ENCODE results near the gene BTG2.
A peak's percentile ranks its signal among the peaks of the same experiment; 100 is the strongest.

The BTG2 gene

GRCh38 chr1:203271018-203271743 is 34.1 kb upstream of the BTG2 start:
- Histone ChIP-seq H3K4me3 (ENCODE audit: low read depth, low read length) (no peak overlapping the region), H3K27ac (no peak overlapping the region), H3K36me3 (replicated peaks) (no peaks in the 10 kb centered on the region), H3K27me3 (replicated peaks) (no peaks in the 10 kb centered on the region)
- in situ Hi-C loops (cut with HindIII; ENCODE audit: low pct_ligation_motif_present, low sequenced_read_pairs) = no loop called here
- peak; percentile 66 for DNase-seq
- TF ChIP-seq, protein P1, sequence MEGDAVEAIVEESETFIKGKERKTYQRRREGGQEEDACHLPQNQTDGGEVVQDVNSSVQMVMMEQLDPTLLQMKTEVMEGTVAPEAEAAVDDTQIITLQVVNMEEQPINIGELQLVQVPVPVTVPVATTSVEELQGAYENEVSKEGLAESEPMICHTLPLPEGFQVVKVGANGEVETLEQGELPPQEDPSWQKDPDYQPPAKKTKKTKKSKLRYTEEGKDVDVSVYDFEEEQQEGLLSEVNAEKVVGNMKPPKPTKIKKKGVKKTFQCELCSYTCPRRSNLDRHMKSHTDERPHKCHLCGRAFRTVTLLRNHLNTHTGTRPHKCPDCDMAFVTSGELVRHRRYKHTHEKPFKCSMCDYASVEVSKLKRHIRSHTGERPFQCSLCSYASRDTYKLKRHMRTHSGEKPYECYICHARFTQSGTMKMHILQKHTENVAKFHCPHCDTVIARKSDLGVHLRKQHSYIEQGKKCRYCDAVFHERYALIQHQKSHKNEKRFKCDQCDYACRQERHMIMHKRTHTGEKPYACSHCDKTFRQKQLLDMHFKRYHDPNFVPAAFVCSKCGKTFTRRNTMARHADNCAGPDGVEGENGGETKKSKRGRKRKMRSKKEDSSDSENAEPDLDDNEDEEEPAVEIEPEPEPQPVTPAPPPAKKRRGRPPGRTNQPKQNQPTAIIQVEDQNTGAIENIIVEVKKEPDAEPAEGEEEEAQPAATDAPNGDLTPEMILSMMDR (IDR thresholded peaks at IDR 0.05; ENCODE audit: low read depth, low read length, missing control alignments) = no peak

GRCh38 chr1:203271962-203272632 is 33.2 kb upstream of the BTG2 start:
- DNase-seq = no peak
- TF ChIP-seq, protein P1 (IDR thresholded peaks at IDR 0.05; ENCODE audit: low read depth, low read length, missing control alignments) = no peak
- Histone ChIP-seq H3K27ac (no peak overlapping the region), H3K27me3 (replicated peaks) (no peaks in the 10 kb centered on the region), H3K4me3 (ENCODE audit: low read depth, low read length) (no peak overlapping the region), H3K36me3 (replicated peaks) (no peaks in the 10 kb centered on the region)
- in situ Hi-C loops (cut with HindIII; ENCODE audit: low pct_ligation_motif_present, low sequenced_read_pairs) = no loop called here

DNA sequence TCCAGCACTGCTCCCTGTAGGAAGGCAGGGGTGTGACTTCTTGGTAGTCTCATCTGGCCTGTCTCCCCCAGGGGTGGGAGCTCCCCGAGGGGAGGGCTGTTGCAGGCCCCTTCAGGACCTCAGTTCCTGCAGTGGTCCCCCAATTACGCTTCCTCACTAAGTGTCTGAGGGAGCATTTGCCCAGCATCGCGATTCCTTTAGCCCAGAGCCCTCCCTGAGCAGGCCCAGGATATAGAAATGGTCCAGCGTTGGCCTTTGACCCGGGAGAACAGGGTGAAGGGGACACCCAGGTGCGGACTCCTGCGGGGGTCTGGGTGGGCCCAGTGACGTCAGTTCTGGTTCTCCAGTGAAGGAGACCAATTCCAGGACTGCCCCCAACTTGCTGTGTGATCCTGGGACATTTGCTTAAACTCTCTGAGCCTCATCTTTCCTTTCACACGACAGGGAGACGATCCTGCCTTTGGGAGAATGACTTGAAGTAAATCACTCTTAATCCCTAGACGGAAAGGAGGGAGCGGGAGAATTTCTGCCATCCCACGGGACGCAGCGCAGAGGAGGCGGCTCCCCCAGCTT is 32.6 kb upstream of the BTG2 start:
- no peak overlapping the region for H3K4me3 ChIP-seq (ENCODE audit: low read depth, low read length)
- TF ChIP-seq, protein P1 (IDR thresholded peaks at IDR 0.05; ENCODE audit: low read depth, low read length, missing control alignments) = no peak
- no peaks in the 10 kb centered on the region for H3K36me3 ChIP-seq (replicated peaks)
- H3K27ac ChIP-seq = no peak overlapping the region
- in situ Hi-C loops (cut with HindIII; ENCODE audit: low pct_ligation_motif_present, low sequenced_read_pairs) = no loop called here
- DNase-seq = no peak
- no peaks in the 10 kb centered on the region for H3K27me3 ChIP-seq (replicated peaks)

GRCh38 chr1:203273206-203273868 is 32.0 kb upstream of the BTG2 start:
- H3K4me3 ChIP-seq (ENCODE audit: low read depth, low read length) = no peak overlapping the region
- no peak overlapping the region for H3K27ac ChIP-seq

GRCh38 chr1:203273869-203274602 is 31.3 kb upstream of the BTG2 start:
- Histone ChIP-seq H3K36me3 (replicated peaks) (no peaks in the 10 kb centered on the region), H3K27ac (no peak overlapping the region), H3K4me3 (ENCODE audit: low read depth, low read length) (no peak overlapping the region), H3K27me3 (replicated peaks) (no peaks in the 10 kb centered on the region)
- TF ChIP-seq, protein P1 (IDR thresholded peaks at IDR 0.05; ENCODE audit: low read depth, low read length, missing control alignments) = no peak
- in situ Hi-C loops (cut with HindIII; ENCODE audit: low pct_ligation_motif_present, low sequenced_read_pairs) = no loop called here
- no peak for DNase-seq

More at GRCh38 chr1:203273206-203273868, 32.0 kb upstream of the BTG2 start:
- no peaks in the 10 kb centered on the region for H3K27me3 ChIP-seq (replicated peaks)
- TF ChIP-seq, protein P1 (IDR thresholded peaks at IDR 0.05; ENCODE audit: low read depth, low read length, missing control alignments) = peak; percentile 95
- H3K36me3 ChIP-seq (replicated peaks) = no peaks in the 10 kb centered on the region
- peak; percentile 69 for DNase-seq
- in situ Hi-C loops (cut with HindIII; ENCODE audit: low pct_ligation_motif_present, low sequenced_read_pairs) = no loop called here
